HG03159 (cell line): ENCODE data around the gene SLC39A2.
"Not testable (repeated sequence)": the region's sequence is repeated elsewhere in the genome, so short reads cannot be mapped to it uniquely, and the experiment has no call there.

Experiments
- ATAC-seq: cut with Tn5 transposase; IDR thresholded peaks from one replicate; pipeline ENCODE4 v1.9.1; 2021; ENCODE audit warnings: mild to moderate bottlenecking, moderate library complexity; ENCODE audit not compliant: unreplicated experiment

The SLC39A2 gene

GRCh38 chr14:21024585-21025370, 25.7 kb downstream of the SLC39A2 start, which contains the start of gene NDRG2:
Gene NDRG2 (minus strand): TSS chr14:21025061. CDS start chr14:21023315, 1,746 bp downstream.
- no peak for ATAC-seq

- ATAC-seq, result no peak
Observed at GRCh38 chr14:21025371-21026273, 26.5 kb downstream of the SLC39A2 start.

- no peak for ATAC-seq
Observed at GRCh38 chr14:21026274-21026987, 27.3 kb downstream of the SLC39A2 start.

GRCh38 chr14:21026988-21027315, 27.9 kb downstream of the SLC39A2 start:
- no peak for ATAC-seq

- ATAC-seq, result no peak
Observed at GRCh38 chr14:21029917-21030316, 30.8 kb downstream of the SLC39A2 start, which contains the start of gene TPPP2. Gene TPPP2 (plus strand): TSS chr14:21030217. CDS start chr14:21030582, 365 bp downstream.

- ATAC-seq, result no peak
Observed at GRCh38 chr14:21030531-21030930, 31.4 kb downstream of the SLC39A2 start.

- ATAC-seq, result no peak
Observed at GRCh38 chr14:21032326-21033132, 33.4 kb downstream of the SLC39A2 start.

- no peak for ATAC-seq
Observed at GRCh38 chr14:21033133-21033698, 34.1 kb downstream of the SLC39A2 start.

- no peak for ATAC-seq
Observed at GRCh38 chr14:21034707-21035106, 35.6 kb downstream of the SLC39A2 start, which contains the start of gene RNASE13. Gene RNASE13 (minus strand): TSS chr14:21034807. CDS start chr14:21034288, 519 bp downstream.

- no peak for ATAC-seq
Observed at GRCh38 chr14:21036751-21037150, 37.7 kb downstream of the SLC39A2 start.

- ATAC-seq, result no peak
Observed at GRCh38 chr14:21037156-21037555, 38.1 kb downstream of the SLC39A2 start.

- ATAC-seq, result no peak
Observed at GRCh38 chr14:21038441-21039422, 39.6 kb downstream of the SLC39A2 start.

- ATAC-seq, result no peak
Observed at GRCh38 chr14:21039585-21040369, 40.7 kb downstream of the SLC39A2 start.

GRCh38 chr14:21040370-21040925, 41.4 kb downstream of the SLC39A2 start:
- ATAC-seq, result no peak

GRCh38 chr14:21040941-21041340, 41.8 kb downstream of the SLC39A2 start:
- not testable (repeated sequence) for ATAC-seq

GRCh38 chr14:21041676-21042433, 42.8 kb downstream of the SLC39A2 start, which contains the start of gene RNASE7:
Gene RNASE7 (plus strand): TSS chr14:21042362. CDS start chr14:21042993, 631 bp downstream.
- ATAC-seq, result no peak

GRCh38 chr14:21042918-21043317, 43.8 kb downstream of the SLC39A2 start:
- no peak for ATAC-seq
